ENCODE results near the gene HEATR5A.
"Not testable (repeated sequence)": the region's sequence is repeated elsewhere in the genome, so short reads cannot be mapped to it uniquely, and the experiment has no call there.

GRCh38 chr14:31259040-31259435, 161.3 kb downstream of the HEATR5A start:
- TF ChIP-seq CTCF (optimal IDR thresholded peaks at IDR 0.05 in 1 of 3, IDR thresholded peaks at IDR 0.05 in 1 of 3, conservative IDR thresholded peaks at IDR 0.05 in 1 of 3; ENCODE audit: extremely low read depth in 1 of 3, insufficient read depth in 2 of 3, low read length in 3 of 3); EZH2 (IDR thresholded peaks at IDR 0.05; ENCODE audit: low read length): not testable (repeated sequence)

Measured in keratinocyte (primary cell).